Hepatocyte (in vitro differentiated cells): ENCODE data around the gene TUBGCP2.

Source experiments
- EZH2 ChIP-seq: fragments of 200-600 bp; sonication (generic); IDR thresholded peaks from 2 replicates; pipeline ENCODE4 v1.6.1; 2016; ENCODE audit warnings: antibody characterized with exemption, mild to moderate bottlenecking, borderline replicate concordance
- EZH2phosphoT487 ChIP-seq: fragments of 200-600 bp; sonication (generic); IDR thresholded peaks from one replicate; pipeline ENCODE4 v1.6.1; 2018; ENCODE audit warnings: antibody characterized with exemption, mild to moderate bottlenecking, low read depth, moderate library complexity; ENCODE audit not compliant: unreplicated experiment, severe bottlenecking
- TF ChIP-seq, protein P1 (sequence below): fragments of 200-600 bp; sonication (generic); IDR thresholded peaks from 2 replicates; pipeline ENCODE4 v1.5.1; 2016; ENCODE audit warnings: antibody characterized with exemption, mild to moderate bottlenecking; ENCODE audit not compliant: poor library complexity

DNA sequence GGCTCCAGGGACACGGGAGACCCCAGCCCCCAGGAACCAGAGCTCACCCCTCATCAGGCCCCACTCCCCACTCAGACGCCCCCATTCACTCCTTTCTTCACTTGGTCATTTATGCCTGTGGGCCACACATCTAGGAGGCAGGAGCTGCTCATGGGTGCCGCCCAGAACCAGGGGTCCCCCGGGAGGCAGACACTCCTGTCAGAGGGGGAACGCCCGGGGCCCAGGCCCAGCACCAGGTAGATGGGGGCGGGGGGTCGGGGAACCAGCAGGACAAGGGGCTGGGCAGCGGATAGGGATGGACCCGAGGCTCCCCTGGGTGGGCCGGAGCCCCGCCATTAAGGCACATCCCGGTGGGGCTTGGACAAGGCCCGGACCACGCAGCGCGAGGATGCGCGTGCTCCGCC is 16.2 kb upstream of the TUBGCP2 start:
- TF ChIP-seq EZH2 (no peak), EZH2phosphoT487 (no peak)
- TF ChIP-seq, protein P1, sequence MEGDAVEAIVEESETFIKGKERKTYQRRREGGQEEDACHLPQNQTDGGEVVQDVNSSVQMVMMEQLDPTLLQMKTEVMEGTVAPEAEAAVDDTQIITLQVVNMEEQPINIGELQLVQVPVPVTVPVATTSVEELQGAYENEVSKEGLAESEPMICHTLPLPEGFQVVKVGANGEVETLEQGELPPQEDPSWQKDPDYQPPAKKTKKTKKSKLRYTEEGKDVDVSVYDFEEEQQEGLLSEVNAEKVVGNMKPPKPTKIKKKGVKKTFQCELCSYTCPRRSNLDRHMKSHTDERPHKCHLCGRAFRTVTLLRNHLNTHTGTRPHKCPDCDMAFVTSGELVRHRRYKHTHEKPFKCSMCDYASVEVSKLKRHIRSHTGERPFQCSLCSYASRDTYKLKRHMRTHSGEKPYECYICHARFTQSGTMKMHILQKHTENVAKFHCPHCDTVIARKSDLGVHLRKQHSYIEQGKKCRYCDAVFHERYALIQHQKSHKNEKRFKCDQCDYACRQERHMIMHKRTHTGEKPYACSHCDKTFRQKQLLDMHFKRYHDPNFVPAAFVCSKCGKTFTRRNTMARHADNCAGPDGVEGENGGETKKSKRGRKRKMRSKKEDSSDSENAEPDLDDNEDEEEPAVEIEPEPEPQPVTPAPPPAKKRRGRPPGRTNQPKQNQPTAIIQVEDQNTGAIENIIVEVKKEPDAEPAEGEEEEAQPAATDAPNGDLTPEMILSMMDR = no peak
